ENCODE data around the gene OMP.
A peak's percentile ranks its signal among the peaks of the same experiment; 100 is the strongest.

The OMP gene

DNA sequence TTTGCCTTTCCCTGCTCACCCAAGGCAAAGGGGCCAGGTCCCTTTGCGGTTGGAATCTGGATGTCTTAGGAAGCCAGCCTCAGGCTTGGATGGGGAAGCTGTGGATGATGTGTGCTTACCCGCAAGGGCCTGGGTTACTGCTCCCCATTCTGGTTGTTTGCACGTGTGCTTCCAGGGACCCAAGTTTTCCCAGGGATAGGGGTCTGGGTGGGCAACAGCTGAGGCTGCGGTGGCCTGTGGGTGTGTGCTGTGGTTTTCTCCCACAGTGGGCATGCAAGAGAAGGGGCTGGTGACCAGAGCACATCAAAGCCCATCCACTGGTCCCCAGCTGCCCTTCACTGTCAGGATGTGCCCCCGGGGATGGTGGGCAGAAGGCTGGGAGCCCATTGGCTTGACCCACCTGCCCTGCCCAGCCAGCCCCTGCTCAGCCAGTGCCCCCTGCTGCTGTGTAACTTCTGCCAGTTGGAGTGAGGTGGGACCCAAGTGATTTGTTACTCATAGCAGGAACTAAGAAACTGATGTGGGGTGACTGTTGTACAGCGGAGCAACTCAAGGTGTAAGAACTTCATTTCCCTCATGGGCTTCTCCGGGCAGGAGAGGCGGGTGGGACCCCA lies 32.6 kb upstream of the OMP start:
- DNase-seq = peak; percentile 11

DNA sequence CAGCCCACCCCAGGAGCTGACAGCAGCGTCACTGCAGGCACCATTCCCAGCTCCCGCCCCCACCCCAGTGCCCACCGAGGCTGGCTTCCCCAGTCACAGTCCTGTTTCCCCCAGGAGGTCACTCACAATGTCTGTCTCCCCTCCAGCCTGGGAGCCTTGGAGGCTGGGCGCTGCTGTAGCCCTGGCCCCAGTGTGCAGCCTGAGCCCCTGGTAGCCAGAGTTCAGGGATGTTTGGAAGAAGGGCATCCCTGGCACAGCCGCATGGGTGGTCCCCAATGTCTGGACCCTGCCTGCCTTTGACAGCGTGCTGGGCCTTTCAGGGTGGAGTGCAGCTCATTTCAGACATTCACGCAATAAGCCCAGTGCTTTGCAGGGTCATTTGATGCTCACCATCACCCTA lies 31.6 kb upstream of the OMP start:
- peak; percentile 13 for DNase-seq

DNA sequence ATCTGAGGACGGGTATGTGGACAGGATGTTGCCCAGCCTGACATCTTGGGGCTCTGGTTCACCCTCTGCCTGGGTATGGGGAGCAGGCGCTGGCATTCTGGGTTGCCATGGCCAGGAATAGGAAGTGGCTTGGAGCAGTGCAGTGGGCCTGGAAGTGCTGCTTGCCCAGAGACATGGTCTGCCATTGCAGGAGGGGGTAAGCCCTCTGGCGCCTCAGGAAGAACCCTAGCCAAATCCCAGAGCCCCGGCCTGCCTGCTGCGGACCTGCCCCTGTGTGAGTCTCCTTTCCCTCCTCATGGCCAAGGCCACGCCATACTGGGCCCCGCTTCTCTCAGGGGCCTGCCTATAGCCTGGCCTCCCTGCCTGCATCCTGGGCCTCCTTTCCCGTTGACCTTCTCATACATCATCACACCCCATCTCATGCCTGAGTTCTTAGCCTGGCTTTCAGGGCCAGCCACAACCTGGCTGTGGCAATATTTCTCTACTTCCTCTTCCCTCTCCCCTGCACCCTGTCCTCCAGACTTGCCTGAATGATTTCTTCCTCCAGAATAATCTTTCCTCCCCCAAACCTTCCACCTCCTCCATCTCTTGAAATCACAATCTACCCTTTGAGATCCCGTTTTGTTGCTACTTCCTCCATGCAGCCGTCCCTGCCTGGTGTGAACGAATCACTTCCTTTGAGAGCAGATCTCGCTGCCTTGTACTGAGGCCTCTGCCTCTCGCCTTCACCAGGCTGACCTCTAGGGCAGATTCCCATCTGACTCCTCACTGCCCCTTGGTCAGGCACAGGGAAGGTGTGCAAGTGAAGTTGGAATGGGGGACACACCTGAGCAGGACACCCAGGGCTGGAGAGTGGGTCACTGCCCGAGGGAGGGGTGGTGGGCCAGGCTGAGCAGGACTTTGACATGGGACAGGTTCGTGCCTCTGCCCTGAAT lies 30.7 kb upstream of the OMP start:
- DNase-seq = peak; percentile 11

DNA sequence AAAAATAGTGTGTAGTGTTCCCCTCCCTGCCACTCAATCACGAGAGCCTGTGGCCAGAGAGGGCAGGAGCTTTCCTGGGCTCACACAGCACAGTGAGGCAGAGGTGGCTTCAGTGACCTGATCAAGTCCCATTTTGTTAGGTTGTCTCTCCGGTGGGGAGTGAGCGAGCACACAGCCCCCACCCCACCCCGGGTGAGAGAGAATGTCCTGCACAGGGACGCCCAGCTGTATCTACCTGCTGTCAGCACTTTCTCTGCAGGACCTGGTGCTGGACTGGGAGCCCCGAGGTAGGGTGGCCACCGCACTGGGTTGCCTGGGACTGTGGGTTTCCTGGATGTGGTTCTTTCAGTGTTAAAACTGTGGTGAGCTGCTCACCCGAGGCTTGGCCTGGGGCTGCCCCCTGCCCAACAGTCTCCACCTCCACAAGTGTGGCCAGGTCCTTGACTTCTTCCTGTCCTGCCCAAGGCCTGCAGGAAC lies 29.8 kb upstream of the OMP start:
- no peak for DNase-seq

DNA sequence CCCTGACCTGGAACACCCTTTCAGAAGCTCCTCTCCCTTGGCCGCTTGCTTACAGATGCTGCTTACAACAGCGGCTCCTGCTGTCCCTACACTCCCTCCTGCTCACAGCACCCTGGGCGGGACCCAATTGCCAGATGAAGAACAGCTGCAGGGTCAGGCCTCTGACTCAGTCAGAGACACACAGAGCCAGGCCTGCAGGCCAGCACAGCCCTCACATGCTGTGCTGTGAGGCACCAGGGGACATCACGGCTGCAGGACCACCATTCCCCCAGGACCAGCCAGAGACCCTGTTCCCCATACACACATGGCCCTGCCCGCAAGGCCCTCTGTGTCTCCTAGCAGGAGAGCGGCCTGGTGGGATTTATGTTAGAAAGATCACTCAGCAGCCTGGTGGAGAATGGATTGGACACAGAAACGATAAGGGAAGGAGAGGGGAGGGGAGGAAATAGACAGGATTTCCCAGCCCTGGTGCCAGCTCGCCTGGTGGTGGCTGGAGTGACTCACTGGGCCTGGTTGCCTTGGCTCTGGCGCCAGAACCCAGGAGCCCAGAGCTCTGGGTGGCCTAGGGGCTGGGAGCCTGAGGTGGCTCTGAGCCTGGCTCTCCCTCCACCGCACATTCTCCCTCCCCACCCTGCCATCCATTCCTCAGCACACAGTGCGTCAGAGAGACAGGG lies 29.2 kb upstream of the OMP start:
- DNase-seq = peak; percentile 93

DNA sequence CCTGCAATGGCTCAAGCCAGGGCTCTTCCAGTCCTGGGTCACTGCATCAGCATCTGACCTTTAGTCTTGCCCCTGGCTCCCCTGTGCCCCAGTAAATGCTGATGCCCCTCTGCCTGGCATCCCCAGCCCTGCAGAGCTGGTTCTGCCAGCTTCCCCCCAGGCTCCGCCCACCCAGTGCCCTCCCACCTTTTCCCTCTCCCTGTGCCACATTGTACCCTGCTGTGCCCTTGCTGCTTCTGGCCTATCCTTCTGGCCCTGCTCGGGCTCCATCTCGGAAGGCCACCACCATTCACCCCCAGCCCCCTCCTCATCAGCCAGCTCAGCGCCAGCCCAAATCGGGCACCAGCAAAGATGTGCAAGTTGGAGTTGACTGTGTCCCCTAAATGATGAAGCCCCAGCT lies 28.4 kb upstream of the OMP start:
- DNase-seq = peak; percentile 12

DNA sequence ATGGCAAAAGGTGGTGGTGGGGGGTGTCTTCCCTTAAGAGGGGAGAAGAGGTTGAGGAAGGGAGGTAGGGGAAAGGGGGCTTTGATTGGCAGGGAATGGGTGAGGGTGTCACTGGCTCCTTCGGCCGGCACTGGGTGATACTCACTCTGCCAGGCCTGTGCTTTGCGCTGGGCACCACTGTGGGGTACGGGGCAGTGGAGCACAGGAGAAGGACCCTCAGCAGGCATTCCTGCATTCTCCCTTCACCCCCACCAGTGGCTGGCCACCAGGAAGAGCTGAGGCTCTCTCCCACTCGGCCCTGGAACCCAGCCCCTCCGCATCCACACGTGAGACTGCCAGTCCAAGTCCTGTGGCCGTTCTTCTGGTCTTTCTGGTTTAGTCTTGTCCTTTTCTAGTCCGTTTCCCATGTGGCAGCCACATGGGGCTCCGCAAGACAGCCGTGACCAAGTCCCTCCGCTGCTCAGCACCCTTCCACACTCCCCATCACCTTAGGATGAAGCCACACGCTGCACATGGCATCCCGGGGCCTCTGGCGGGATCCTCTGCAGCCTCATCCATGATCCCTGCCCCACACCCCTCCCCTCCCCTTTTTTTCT lies 27.9 kb upstream of the OMP start:
- peak; percentile 11 for DNase-seq

DNA sequence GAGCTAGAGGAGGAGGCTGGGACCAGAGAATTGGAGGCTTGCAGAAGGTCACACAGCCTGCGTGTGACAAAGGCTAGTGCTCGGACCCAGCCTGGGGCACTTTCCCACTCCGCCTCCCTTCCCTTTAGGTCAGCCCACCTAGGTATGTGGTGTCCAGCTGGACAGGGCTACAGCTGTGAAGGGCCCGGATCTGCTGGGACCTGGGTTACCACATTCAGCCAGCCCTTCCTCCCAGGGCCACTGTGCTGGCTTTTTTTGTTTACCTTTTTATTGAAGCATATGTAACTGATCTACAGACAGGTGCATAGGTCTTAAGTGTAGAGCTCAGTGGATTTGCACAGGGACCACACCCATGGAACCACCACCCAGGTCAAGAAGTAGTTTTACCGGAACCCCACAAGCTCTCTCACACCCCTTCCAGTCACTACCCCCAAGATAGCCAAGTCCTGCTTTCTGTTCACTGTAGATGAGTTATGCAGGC lies 27.2 kb upstream of the OMP start:
- DNase-seq = peak; percentile 11

DNA sequence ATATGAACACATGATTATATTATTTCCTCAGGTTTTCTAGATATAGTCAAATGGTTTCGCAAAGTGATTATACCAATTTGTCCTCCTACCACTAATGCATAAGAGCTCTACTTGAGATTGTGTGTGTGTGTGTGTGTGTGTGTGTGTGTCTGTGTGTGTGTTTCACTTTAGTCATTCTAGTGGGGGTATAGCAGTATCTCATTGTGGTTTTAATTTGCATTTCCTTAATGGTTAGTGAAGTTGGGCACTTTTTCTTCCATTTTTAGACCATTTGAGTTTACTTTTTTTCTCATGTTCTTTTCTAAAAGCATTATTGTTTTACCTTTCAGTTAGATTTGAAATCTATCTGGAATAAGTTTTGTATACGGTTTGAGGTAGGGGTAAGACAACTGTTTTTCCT lies 23.0 kb upstream of the OMP start:
- no peak for DNase-seq

DNA sequence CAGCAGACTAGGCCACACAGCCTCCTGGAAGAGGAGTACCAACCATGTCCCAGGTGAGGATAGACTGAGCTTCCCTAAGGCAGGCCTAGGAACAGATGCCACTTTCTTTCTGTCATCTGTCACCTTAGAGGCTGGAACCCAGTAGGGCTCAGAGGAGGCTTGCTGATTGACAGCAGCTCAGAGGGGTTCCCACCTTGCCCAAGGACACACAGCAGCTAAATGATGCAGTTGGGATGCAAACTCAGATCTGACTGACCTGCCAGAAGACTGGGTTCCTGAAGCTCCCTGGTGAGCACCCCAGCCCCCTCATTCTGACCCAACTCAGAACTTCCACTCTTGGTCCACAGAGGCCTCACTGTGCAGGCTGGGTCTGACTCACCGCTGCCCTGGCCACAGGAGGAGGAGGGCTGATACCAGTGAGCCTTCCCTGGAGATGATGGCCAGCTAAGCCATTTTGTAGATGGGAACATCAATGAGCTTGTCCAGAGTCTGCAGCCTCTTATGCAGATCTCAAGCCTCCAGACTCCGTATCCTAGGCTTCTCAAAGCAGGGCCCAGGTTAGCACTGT lies 21.9 kb upstream of the OMP start:
- DNase-seq = peak; percentile 6

DNA sequence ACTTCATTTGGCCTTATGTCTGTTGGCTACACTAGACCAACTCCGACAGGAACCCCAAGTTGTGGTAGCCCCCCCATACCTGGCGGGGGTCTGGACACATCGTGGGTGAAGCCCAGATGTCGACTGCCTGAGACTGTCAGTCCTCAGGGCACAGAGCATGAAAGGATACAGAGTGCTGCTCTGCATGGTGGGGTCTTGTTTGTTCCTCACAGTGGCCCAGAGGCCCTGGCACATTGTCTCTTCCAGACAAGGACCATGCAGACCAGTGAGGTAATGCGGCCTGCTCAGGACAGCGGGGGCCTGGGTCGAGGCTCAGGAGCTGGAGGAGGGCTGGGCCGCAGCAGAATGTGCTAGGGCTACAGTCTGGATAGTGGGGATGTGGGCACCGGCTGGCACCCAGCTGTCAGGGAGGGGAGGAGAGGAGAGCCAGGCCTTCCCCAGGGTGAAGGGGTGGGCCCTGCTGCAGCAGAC lies 21.2 kb upstream of the OMP start:
- peak; percentile 6 for DNase-seq

DNA sequence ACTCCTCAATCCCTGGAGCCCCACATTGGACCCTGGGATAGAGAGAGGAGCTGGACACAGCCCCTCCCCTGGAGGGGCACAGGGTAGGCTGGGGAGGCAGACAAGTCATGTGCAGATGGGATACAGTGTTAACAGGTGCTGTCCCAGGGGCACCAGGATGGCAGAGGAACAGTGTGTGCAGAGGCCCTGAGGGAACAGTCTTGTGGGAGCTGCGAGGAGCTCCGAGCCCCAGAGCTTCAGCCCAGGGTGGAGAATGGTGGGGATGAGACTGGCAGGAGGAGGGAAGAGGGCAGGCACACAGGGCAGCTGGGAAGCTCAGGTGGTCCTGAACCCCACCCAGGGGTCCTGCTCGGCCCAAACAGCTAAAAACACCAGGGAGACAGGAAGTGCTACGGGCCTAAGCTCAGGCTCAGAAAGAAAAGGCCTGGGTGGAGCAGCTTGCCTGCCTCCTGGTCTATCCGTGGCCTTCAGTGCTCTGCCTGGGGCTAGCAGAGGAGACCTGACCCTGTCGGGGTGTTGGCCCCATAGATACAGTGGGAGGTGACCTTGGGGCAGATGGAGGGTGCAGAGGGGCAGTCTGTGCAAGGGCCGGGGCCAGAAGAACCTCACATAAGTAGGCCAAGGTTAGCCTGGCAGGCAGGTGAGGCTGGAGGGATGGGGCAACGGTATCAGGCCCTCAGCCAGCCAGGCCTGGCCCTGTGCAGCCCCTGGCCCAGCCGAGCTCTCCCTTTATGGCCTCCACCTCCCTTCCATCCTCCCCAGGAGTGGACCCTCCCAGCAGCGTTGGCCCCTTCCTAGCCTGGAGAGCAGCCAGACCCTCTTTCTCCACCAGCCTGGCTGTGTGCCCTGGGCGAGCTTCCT lies 20.4 kb upstream of the OMP start:
- peak; percentile 10 for DNase-seq

DNA sequence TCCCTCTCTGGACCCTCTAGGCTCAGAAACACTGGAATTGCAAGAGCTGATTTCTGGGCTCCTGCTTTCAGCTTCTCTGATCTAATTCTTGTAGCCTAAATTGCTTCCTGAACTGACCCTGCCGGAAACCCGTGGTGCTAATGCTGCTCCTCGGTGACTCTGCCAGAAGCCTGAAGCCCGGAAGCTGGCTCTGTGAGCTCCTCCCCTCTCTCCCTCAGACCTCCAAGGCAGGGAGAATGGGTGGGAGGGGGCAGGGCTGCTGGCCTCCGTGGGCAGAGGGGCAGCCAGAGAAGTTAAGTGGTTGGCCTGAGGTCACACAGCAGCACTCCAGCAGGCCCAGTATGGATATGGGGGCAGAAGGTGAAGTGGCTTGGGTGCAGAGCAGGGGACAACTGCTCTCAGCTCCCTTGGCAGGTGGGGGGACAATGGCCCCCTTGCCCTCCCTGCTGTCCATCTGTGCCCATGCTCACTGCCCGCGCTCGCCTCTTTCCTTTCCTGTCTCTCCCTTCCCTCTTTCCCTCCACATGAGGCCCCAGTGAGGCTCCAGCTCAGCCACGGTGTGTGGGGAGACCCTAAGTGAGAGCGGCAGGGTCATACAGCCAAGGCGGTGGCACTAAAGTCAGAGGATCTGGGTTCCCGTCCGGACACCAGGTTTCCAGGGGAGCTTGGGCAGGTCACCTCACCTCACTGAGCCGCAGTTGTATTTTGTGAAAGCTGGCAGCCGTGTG lies 19.6 kb upstream of the OMP start:
- peak; percentile 63 for DNase-seq

DNA sequence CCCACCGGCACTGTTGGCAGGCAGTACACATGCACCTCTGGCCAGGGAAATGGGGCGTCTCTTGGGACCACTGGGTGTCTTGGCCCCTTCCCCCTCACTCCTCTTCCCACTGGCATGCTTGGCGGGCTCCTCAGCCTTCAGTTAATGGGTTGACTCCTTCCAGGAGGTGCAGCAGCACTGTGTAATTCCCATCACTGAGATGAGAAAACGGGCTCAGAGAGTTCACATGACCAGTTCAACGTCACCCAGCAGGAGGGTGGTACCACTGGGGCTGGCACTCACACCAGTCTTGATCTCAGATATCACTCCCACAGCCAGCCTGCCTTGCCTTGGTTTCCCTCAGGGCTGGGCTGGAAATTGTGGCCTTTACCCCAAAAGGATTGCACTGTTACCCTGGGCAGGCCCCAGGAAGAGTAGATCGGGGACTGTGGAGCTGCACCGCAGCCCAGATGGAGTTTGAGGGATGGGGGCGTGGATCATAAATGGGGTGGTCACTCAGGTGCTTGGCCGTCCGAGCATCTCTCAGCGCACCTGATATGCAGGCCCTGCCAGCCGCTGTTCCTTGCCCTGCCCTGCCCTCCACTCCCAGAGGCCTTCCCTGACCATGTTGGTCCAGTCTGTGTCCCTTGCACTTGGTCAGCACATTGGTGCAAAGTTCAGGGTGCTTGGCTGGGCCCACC lies 18.9 kb upstream of the OMP start:
- peak; percentile 10 for DNase-seq

DNA sequence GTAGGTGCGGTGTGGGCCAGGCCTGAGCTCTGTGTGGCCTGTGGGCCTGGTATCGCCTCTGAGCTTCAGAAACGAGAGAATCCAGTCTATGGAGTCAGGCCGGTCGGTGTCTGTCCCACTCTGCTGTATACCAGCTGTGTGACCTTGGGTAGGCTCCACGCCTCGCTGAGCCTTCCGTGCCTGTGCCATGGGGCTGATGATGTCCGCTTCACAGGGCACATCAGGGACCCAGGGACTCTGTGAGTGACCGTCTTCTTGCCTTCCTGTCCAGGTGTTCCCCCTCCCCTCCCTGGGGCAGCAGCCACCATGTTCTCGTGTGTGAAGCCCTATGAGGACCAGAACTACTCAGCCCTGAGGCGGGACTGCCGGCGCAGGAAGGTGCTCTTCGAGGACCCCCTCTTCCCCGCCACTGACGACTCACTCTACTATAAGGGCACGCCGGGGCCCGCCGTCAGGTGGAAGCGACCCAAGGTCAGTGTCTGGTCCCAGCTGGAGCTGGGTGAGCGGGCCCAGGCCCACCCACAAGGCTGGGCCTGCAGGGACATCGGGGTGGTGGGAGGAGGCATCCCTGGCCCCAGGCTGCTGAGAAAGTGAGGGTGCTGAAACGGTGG lies 18.0 kb upstream of the OMP start:
- peak; percentile 10 for DNase-seq

DNA sequence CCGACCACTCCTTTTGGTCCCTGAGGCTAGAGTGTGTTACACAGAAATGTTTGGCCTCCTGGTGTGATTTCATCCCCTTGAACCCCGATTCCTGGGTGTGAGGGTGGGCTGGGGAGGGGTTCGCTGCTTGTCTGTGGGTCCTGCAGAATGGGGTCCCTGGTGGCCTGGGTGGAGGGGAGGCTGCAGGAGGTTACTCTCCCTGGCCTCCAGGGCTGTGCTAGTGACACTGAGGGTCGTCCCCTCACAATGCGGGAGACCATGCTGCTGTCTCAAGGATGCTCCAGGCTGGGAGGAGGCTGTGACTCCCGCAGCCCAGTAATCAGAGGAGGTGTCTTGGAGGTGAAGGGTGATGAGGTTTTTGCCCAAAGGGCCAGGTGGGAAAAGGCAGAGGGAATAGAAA lies 17.0 kb upstream of the OMP start:
- peak; percentile 10 for DNase-seq

DNA sequence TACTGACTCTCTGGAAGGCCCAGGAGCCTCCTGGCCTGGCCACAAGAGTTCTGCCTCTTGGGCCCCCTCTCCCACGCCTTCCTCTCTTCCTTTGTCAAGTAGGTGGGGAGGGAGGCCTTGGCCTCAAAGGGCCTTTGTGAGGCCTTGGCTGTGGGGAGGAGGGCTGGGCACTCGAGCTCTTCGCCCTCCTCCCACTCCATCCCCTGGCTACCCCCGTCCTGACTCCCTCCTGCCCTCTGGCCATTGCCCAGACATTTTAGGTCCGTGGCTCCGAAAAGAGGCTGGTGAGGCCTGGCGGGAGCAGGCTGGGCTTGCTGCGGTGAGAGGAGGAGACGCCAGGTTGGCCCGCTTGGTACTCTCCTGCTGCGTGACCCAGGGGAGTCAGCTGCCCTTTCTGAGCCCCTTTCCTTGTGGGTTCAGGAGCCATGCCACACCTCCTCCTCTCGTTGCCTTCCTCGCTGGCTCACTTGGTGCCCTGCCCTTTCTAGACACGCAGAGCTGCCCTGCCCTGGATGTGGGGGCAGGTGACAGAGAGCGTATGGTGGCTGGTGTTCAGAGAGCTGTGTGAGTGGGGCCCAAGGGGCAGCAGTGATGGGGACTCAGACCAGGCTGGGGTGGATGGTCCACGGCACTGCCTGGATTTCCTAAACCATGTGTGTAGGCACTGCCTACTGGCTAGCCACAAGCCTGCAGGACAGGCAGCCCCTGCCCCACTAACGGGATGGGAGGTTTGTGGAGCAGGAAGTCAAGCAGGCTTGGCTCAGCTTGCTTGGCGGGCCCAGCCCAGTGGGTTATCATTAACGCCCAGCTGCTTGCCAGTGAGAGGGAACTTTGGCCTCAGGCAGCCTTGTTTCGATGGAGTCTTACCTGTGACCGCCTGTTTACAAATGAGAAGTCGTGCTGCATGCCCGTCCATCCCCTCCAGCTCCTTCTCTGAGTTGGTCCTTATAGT lies 15.8 kb upstream of the OMP start:
- no peak for DNase-seq

DNA sequence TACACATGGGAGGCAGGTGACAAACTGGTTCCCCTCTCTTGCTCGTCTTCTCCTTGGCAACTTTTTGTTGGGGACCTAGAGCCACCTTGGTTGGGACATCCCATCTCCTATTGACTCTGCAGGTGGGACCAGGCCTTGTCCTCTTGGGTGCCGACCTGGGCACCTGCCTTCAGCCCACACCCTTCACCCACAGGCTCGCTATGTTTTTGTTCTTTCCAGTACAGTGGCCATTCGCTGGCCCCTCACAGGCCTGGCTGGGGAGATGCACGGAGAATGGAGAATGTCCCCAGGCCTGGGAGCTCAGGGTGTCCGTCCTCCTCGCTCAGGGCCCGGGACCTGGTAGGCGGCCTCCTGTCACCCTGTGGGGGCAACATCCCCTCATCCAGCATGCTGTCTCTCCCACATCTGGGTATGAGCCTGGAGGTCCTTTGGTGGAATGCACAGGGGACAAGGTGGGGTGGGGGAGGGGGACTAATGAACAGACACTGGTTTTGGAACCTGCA lies 14.9 kb upstream of the OMP start:
- no peak for DNase-seq

Measured in femur (tissue), 1 donor.